ENCODE measurements around the gene POU6F1.

The POU6F1 gene

DNA sequence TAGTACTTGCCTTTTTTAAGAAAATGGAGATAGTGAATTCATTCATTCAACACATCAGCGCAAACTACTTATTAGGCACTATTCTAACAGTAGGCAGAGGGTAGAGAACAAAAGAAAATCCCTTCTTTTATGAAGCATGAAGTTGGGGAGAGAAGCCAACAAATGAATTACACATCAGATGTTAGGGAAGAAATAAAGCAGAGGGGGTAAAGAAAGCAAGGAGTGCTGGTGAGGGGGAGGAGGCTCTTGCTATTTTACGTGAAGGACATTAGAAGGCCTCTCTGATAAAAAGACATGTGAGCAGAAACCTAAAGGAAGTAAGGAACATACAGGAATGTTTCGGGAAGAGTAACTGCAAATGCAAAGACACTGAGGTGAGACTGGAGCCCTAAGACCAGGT lies 67.1 kb downstream of the POU6F1 start:
- DNase-seq: no peak

- no peak for DNase-seq
Observed at GRCh38 chr12:51147309-51147708, 70.6 kb downstream of the POU6F1 start.

DNA sequence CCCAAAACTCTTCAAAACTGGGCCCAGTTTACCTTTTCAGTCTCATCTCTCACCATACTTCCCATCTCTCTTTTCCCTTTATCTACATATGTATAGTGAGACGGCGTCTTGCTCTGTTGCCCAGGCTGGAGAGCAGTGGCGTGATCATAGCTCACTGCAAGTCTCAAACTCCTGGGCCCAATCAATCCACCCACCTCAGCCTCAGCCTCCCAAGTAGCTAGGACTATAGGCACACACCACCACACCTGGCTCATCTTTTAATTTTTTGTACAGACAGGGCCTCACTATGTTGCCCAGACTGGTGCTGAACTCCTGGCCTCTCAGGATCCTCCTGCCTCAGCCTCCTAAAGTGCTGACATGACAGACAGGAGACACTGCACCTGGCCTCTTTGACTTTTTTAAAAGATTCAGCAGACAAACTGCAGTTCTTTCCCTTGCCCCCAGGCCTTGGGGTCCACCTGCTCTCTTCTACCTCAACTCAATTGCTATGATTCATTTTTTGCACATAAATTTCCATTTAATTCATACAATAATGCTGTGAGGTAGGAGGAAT lies 78.5 kb downstream of the POU6F1 start:
- DNase-seq: no peak

All from NCI-H2081 treated with DMSO at 0.1 percent for 48 hours (cell line).